SK-N-SH treated with all-trans-retinoic acid at 6 μM for 48 hours (cell line): ENCODE data around the gene VEGFC.

Experiments
- ATAC-seq: fragments of 200-7000 bp; cut with Tn5 transposase; 3 replicates; pipeline ENCODE4 v1.9.1; 2020; ENCODE audit warnings: mild to moderate bottlenecking, moderate library complexity
- ARNTL ChIP-seq: fragments of 450-650 bp; formaldehyde crosslinking; IDR thresholded peaks from 2 replicates; pipeline ENCODE4 v1.5.0; 2020; ENCODE audit warnings: low read depth, mild to moderate bottlenecking, moderate library complexity, borderline replicate concordance
- BACH2 ChIP-seq: fragments of 250-450 bp; sonication (Bioruptor Pico); IDR thresholded peaks from 2 replicates; pipeline ENCODE4 v1.9.0; 2021; ENCODE audit warnings: mild to moderate bottlenecking, borderline replicate concordance
- CSDC2 ChIP-seq: fragments of 250-450 bp; sonication (Bioruptor Pico); IDR thresholded peaks from 2 replicates; pipeline ENCODE4 v1.5.0; 2020; ENCODE audit warnings: mild to moderate bottlenecking, moderate library complexity
- ESRRG ChIP-seq: fragments of 250-450 bp; sonication (Bioruptor Pico); IDR thresholded peaks from 2 replicates; pipeline ENCODE4 v1.6.1; 2021; ENCODE audit warnings: mild to moderate bottlenecking
- GLIS3 ChIP-seq: fragments of 250-450 bp; sonication (Bioruptor Pico); IDR thresholded peaks from 2 replicates; pipeline ENCODE4 v1.5.0; 2020; ENCODE audit warnings: mild to moderate bottlenecking, moderate library complexity
- ISL1 ChIP-seq: fragments of 250-450 bp; sonication (Bioruptor Pico); IDR thresholded peaks from 2 replicates; pipeline ENCODE4 v2.1.2; 2022; ENCODE audit warnings: mild to moderate bottlenecking, moderate library complexity
- OSR1 ChIP-seq: fragments of 250-450 bp; sonication (Bioruptor Pico); IDR thresholded peaks from 2 replicates; pipeline ENCODE4 v1.8.0; 2022; ENCODE audit warnings: moderate library complexity, mild to moderate bottlenecking, inconsistent platforms
- RARB ChIP-seq: fragments of 250-450 bp; sonication (Bioruptor Pico); IDR thresholded peaks from 2 replicates; pipeline ENCODE4 v1.8.0; 2021; ENCODE audit warnings: mild to moderate bottlenecking, moderate library complexity
- SNAI2 ChIP-seq: fragments of 250-450 bp; sonication (Bioruptor Pico); IDR thresholded peaks from 2 replicates; pipeline ENCODE4 v1.5.0; 2020; ENCODE audit warnings: mild to moderate bottlenecking, moderate library complexity
- TCF4 ChIP-seq: fragments of 250-450 bp; sonication (Bioruptor Pico); IDR thresholded peaks from 2 replicates; pipeline ENCODE4 v1.8.0; 2021; ENCODE audit warnings: mild to moderate bottlenecking, moderate library complexity, borderline replicate concordance
- TOX ChIP-seq: fragments of 250-450 bp; sonication (Bioruptor Pico); IDR thresholded peaks from 2 replicates; pipeline ENCODE4 v1.8.0; 2021; ENCODE audit warnings: mild to moderate bottlenecking, moderate library complexity, borderline replicate concordance
- ZC3H10 ChIP-seq: fragments of 250-450 bp; sonication (Bioruptor Pico); IDR thresholded peaks from 2 replicates; pipeline ENCODE4 v1.5.1; 2021; ENCODE audit warnings: mild to moderate bottlenecking, moderate library complexity
- ZFP3 ChIP-seq: fragments of 250-450 bp; sonication (Bioruptor Pico); IDR thresholded peaks from 2 replicates; pipeline ENCODE4 v1.5.0; 2020; ENCODE audit warnings: mild to moderate bottlenecking, moderate library complexity
- ZFP30 ChIP-seq: fragments of 450-650 bp; formaldehyde crosslinking; IDR thresholded peaks from 2 replicates; pipeline ENCODE4 v1.5.0; 2022; ENCODE audit warnings: mild to moderate bottlenecking, moderate library complexity
- ZNF565 ChIP-seq: fragments of 450-650 bp; formaldehyde crosslinking; conservative IDR thresholded peaks from 2 replicates; pipeline ENCODE4 v1.5.0; 2020; ENCODE audit warnings: low read depth, mild to moderate bottlenecking, moderate library complexity
- ZNF70 ChIP-seq: fragments of 450-650 bp; formaldehyde crosslinking; IDR thresholded peaks from 2 replicates; pipeline ENCODE4 v1.5.0; 2020; ENCODE audit warnings: mild to moderate bottlenecking, moderate library complexity
- ZNF8 ChIP-seq: fragments of 450-650 bp; formaldehyde crosslinking; IDR thresholded peaks from 2 replicates; pipeline ENCODE4 v1.5.0; 2020; ENCODE audit warnings: mild to moderate bottlenecking, moderate library complexity
- TF ChIP-seq, protein P1 (sequence below): fragments of 250-450 bp; sonication (Bioruptor Pico); IDR thresholded peaks from 2 replicates; pipeline ENCODE4 v1.8.0; 2021; ENCODE audit warnings: low read depth, mild to moderate bottlenecking, moderate library complexity, borderline replicate concordance
- TF ChIP-seq, protein P2 (sequence below): fragments of 250-450 bp; sonication (Bioruptor Pico); IDR thresholded peaks from 2 replicates; pipeline ENCODE4 v1.8.0; 2020; ENCODE audit warnings: mild to moderate bottlenecking, moderate library complexity, borderline replicate concordance
- TF ChIP-seq, protein P3 (sequence below): fragments of 250-450 bp; sonication (Bioruptor Pico); IDR thresholded peaks from 2 replicates; pipeline ENCODE4 v1.5.1; 2021; ENCODE audit warnings: mild to moderate bottlenecking, moderate library complexity

VEGFC gene

DNA sequence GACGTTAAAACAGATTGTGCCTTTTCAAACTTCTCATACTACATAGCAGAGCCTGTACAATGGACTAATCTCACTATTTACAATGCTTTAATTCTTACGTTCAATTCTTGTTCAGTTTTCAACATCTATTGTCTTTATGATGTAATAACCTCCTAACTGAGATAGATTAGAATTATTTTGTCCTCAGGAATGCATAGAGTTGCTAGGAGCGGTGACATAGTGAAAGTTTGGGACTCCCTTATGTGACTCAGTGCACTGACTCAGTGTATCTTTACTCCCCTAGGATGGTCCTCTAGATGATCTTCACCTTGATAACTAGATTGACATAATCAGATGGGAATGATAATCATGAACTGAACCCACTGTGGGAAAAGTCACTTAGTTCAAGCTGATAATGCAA is 151.5 kb downstream of the VEGFC start:
- no peak for ATAC-seq

DNA sequence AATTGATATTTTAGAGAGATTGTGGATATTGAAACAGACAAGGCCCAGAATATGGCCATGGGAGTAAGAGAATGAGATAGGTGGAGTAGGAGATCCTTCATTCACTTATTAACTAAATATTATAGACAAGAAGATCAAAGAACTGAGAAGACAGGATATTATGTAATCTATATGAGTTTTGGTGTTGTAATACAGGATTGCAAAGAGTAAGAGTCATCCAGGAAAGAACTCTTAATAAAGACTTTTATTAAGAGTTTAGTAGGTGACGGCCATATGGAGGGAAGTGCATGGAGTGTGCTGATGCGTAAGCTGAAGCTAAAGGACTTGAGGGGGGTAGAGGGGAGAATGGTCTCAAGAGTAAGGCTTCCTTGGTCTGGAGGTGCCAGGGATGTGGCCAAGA is 153.7 kb downstream of the VEGFC start:
- no peak for ATAC-seq
- no peak for TF ChIP-seq TCF4 (CRISPR knock-in tag)
- no peak for TF ChIP-seq ISL1
- no peak for TF ChIP-seq ZFP3
- TF ChIP-seq ESRRG (CRISPR knock-in tag) = no peak
- no peak for TF ChIP-seq TOX (CRISPR knock-in tag)
- no peak for TF ChIP-seq ZNF565 (CRISPR knock-in tag)
- no peak for TF ChIP-seq ZNF8 (CRISPR knock-in tag)
- TF ChIP-seq ZC3H10 (CRISPR knock-in tag) = no peak
- TF ChIP-seq, protein P1, sequence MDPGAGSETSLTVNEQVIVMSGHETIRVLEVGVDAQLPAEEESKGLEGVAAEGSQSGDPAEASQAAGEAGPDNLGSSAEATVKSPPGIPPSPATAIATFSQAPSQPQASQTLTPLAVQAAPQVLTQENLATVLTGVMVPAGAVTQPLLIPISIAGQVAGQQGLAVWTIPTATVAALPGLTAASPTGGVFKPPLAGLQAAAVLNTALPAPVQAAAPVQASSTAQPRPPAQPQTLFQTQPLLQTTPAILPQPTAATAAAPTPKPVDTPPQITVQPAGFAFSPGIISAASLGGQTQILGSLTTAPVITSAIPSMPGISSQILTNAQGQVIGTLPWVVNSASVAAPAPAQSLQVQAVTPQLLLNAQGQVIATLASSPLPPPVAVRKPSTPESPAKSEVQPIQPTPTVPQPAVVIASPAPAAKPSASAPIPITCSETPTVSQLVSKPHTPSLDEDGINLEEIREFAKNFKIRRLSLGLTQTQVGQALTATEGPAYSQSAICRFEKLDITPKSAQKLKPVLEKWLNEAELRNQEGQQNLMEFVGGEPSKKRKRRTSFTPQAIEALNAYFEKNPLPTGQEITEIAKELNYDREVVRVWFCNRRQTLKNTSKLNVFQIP (CRISPR knock-in tag) = no peak
- TF ChIP-seq, all 23 proteins: peak for 0

More for the DNA sequence above, 151.5 kb downstream of the VEGFC start:
- no peak for TF ChIP-seq ZC3H10 (CRISPR knock-in tag)
- TF ChIP-seq, protein P2, sequence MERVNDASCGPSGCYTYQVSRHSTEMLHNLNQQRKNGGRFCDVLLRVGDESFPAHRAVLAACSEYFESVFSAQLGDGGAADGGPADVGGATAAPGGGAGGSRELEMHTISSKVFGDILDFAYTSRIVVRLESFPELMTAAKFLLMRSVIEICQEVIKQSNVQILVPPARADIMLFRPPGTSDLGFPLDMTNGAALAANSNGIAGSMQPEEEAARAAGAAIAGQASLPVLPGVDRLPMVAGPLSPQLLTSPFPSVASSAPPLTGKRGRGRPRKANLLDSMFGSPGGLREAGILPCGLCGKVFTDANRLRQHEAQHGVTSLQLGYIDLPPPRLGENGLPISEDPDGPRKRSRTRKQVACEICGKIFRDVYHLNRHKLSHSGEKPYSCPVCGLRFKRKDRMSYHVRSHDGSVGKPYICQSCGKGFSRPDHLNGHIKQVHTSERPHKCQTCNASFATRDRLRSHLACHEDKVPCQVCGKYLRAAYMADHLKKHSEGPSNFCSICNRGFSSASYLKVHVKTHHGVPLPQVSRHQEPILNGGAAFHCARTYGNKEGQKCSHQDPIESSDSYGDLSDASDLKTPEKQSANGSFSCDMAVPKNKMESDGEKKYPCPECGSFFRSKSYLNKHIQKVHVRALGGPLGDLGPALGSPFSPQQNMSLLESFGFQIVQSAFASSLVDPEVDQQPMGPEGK (CRISPR knock-in tag) = no peak
- TF ChIP-seq, protein P3, sequence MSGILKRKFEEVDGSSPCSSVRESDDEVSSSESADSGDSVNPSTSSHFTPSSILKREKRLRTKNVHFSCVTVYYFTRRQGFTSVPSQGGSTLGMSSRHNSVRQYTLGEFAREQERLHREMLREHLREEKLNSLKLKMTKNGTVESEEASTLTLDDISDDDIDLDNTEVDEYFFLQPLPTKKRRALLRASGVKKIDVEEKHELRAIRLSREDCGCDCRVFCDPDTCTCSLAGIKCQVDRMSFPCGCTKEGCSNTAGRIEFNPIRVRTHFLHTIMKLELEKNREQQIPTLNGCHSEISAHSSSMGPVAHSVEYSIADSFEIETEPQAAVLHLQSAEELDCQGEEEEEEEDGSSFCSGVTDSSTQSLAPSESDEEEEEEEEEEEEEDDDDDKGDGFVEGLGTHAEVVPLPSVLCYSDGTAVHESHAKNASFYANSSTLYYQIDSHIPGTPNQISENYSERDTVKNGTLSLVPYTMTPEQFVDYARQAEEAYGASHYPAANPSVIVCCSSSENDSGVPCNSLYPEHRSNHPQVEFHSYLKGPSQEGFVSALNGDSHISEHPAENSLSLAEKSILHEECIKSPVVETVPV (CRISPR knock-in tag) = no peak
- TF ChIP-seq ESRRG (CRISPR knock-in tag) = no peak
- TF ChIP-seq ZFP3 = no peak
- no peak for TF ChIP-seq TOX (CRISPR knock-in tag)
- no peak for TF ChIP-seq ISL1
- no peak for TF ChIP-seq CSDC2 (CRISPR knock-in tag)
- TF ChIP-seq, protein P1 (CRISPR knock-in tag) = no peak
- no peak for TF ChIP-seq BACH2 (CRISPR knock-in tag)
- TF ChIP-seq SNAI2 (CRISPR knock-in tag) = no peak
- TF ChIP-seq ZFP30 (CRISPR knock-in tag) = no peak
- no peak for TF ChIP-seq OSR1

DNA sequence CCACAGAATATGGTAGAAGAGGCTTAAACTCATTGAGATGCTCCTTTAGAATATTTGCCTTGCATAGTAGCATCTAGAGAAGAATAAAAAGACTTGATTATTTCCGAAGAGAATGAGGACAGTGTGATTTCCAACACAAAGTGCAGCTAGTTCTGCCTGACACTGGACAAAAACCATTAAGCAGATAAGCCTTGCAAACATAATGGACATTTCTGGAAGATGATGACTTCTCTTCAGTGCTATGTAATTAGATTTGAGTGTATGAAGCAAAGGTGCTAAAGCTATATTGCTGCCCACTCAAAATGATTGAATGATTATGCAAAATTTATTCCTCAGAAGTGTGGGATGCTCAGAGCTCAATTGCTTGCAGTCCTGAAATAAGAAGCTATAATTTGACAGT is 156.4 kb downstream of the VEGFC start:
- TF ChIP-seq BACH2 (CRISPR knock-in tag) (no peak), ZNF565 (CRISPR knock-in tag) (no peak), RARB (CRISPR knock-in tag) (no peak), ZFP30 (CRISPR knock-in tag) (no peak), SNAI2 (CRISPR knock-in tag) (no peak), ARNTL (CRISPR knock-in tag) (no peak), ZNF70 (CRISPR knock-in tag) (no peak), ZNF8 (CRISPR knock-in tag) (no peak), GLIS3 (CRISPR knock-in tag) (no peak), TCF4 (CRISPR knock-in tag) (no peak)
- TF ChIP-seq, protein P2 (CRISPR knock-in tag) = no peak
- no peak for ATAC-seq
